NCI-H1105 (cell line): Measurements from ENCODE around the gene TENT4B.
"Not testable (repeated sequence)": the region's sequence is repeated elsewhere in the genome, so short reads cannot be mapped to it uniquely, and the experiment has no call there.

Experiments
- DNase-seq: peaks from one replicate; lab custom pipeline; 2025; lab: John Stamatoyannopoulos, UW

Gene TENT4B

GRCh38 chr16:50154420-50154950, 1.4 kb downstream of the TENT4B start:
- peak; percentile 6 for DNase-seq

- no peak for DNase-seq
Measured at GRCh38 chr16:50155925-50156324, 2.8 kb downstream of the TENT4B start.

- DNase-seq: no peak
Measured at GRCh38 chr16:50156590-50156989, 3.5 kb downstream of the TENT4B start.

- DNase-seq: no peak
Measured at GRCh38 chr16:50160495-50161164, 7.5 kb downstream of the TENT4B start.

GRCh38 chr16:50161950-50162349, 8.8 kb downstream of the TENT4B start:
- no peak for DNase-seq

GRCh38 chr16:50165473-50165872, 12.4 kb downstream of the TENT4B start:
- DNase-seq: no peak

- DNase-seq: no peak
Measured at GRCh38 chr16:50166511-50167500, 13.7 kb downstream of the TENT4B start.

GRCh38 chr16:50167556-50167955, 14.4 kb downstream of the TENT4B start:
- DNase-seq: no peak

GRCh38 chr16:50169555-50170096, 16.5 kb downstream of the TENT4B start:
- no peak for DNase-seq

- not testable (repeated sequence) for DNase-seq
Measured at GRCh38 chr16:50171773-50172172, 18.7 kb downstream of the TENT4B start.

- DNase-seq: no peak
Measured at GRCh38 chr16:50172195-50172922, 19.3 kb downstream of the TENT4B start.

- DNase-seq: no peak
Measured at GRCh38 chr16:50173316-50173715, 20.2 kb downstream of the TENT4B start.

GRCh38 chr16:50178491-50178941, 25.4 kb downstream of the TENT4B start:
- no peak for DNase-seq

- no peak for DNase-seq
Measured at GRCh38 chr16:50182441-50182840, 29.3 kb downstream of the TENT4B start.

- no peak for DNase-seq
Measured at GRCh38 chr16:50183316-50183715, 30.2 kb downstream of the TENT4B start.

GRCh38 chr16:50185005-50185505, 31.9 kb downstream of the TENT4B start:
- DNase-seq: no peak

- DNase-seq: no peak
Measured at GRCh38 chr16:50188619-50189136, 35.6 kb downstream of the TENT4B start.

GRCh38 chr16:50190292-50190691, 37.2 kb downstream of the TENT4B start:
- DNase-seq: no peak

- DNase-seq: no peak
Measured at GRCh38 chr16:50192386-50193050, 39.4 kb downstream of the TENT4B start.

- no peak for DNase-seq
Measured at GRCh38 chr16:50193594-50193993, 40.5 kb downstream of the TENT4B start.

GRCh38 chr16:50195276-50195675, 42.2 kb downstream of the TENT4B start:
- no peak for DNase-seq
